Stimulated activated naive CD8-positive, alpha-beta T cell treated with anti-CD3 and anti-CD28 coated beads, Interleukin-15, Interleukin-2, amounts not matched to agents 100 ng/mL and 50 ng/mL, for 24 hours (primary cell): ENCODE results near the gene ATP9A.

Experiments used
- H3K27ac Mint-ChIP-seq: one replicate; pipeline ENCODE4 v1.8.0; 2021; ENCODE audit warnings: mild to moderate bottlenecking, mixed read lengths
- H3K27me3 Mint-ChIP-seq: one replicate; pipeline ENCODE4 v1.8.0; 2021; ENCODE audit warnings: mixed read lengths
- H3K36me3 Mint-ChIP-seq: one replicate; pipeline ENCODE4 v1.8.0; 2021; ENCODE audit warnings: low read depth, mixed read lengths
- H3K4me1 Mint-ChIP-seq: one replicate; pipeline ENCODE4 v1.8.0; 2021; ENCODE audit warnings: low read depth, mixed read lengths
- H3K4me3 Mint-ChIP-seq: one replicate; pipeline ENCODE4 v1.8.0; 2021; ENCODE audit warnings: mild to moderate bottlenecking, mixed read lengths
- H3K9me3 Mint-ChIP-seq: one replicate; pipeline ENCODE4 v1.8.0; 2021; ENCODE audit warnings: mixed read lengths

The ATP9A gene

GRCh38 chr20:51620432-51620831 is 147.8 kb downstream of the ATP9A start:
- no peaks in the 10 kb centered on the region for H3K9me3 Mint-ChIP-seq
- H3K4me1 Mint-ChIP-seq = peaks cover 6% of the 10 kb centered on the region
- peaks cover 9% of the 10 kb centered on the region for H3K27me3 Mint-ChIP-seq
- H3K27ac Mint-ChIP-seq = no peak overlapping the region
- H3K4me3 Mint-ChIP-seq = no peak overlapping the region
- no peaks in the 10 kb centered on the region for H3K36me3 Mint-ChIP-seq

GRCh38 chr20:51616060-51616459 is 152.1 kb downstream of the ATP9A start:
- peaks cover 3% of the 10 kb centered on the region for H3K27me3 Mint-ChIP-seq
- H3K9me3 Mint-ChIP-seq = no peaks in the 10 kb centered on the region
- H3K27ac Mint-ChIP-seq = no peak overlapping the region
- peaks cover 6% of the 10 kb centered on the region for H3K4me1 Mint-ChIP-seq
- no peaks in the 10 kb centered on the region for H3K36me3 Mint-ChIP-seq
- H3K4me3 Mint-ChIP-seq = no peak overlapping the region

- Mint-ChIP-seq H3K9me3 (no peaks in the 10 kb centered on the region), H3K4me1 (peaks cover 4% of the 10 kb centered on the region), H3K4me3 (no peak overlapping the region), H3K27ac (no peak overlapping the region), H3K36me3 (no peaks in the 10 kb centered on the region), H3K27me3 (no peaks in the 10 kb centered on the region)
Measured at GRCh38 chr20:51614687-51615086, 153.5 kb downstream of the ATP9A start.

GRCh38 chr20:51613580-51613979 is 154.6 kb downstream of the ATP9A start:
- Mint-ChIP-seq H3K4me3 (no peak overlapping the region), H3K36me3 (no peaks in the 10 kb centered on the region), H3K27me3 (peaks cover 3% of the 10 kb centered on the region), H3K9me3 (no peaks in the 10 kb centered on the region), H3K4me1 (peaks cover 14% of the 10 kb centered on the region), H3K27ac (no peak overlapping the region)

GRCh38 chr20:51612896-51613295 is 155.3 kb downstream of the ATP9A start:
- peaks cover 5% of the 10 kb centered on the region for H3K27me3 Mint-ChIP-seq
- H3K4me1 Mint-ChIP-seq = peaks cover 21% of the 10 kb centered on the region
- no peaks in the 10 kb centered on the region for H3K9me3 Mint-ChIP-seq
- no peak overlapping the region for H3K4me3 Mint-ChIP-seq
- no peak overlapping the region for H3K27ac Mint-ChIP-seq
- H3K36me3 Mint-ChIP-seq = no peaks in the 10 kb centered on the region

- Mint-ChIP-seq H3K4me1 (peaks cover 21% of the 10 kb centered on the region), H3K9me3 (no peaks in the 10 kb centered on the region), H3K27me3 (peaks cover 5% of the 10 kb centered on the region), H3K27ac (no peak overlapping the region), H3K36me3 (no peaks in the 10 kb centered on the region), H3K4me3 (no peak overlapping the region)
Measured at GRCh38 chr20:51611625-51611890, 156.6 kb downstream of the ATP9A start.

- no peak overlapping the region for H3K4me3 Mint-ChIP-seq
- no peak overlapping the region for H3K27ac Mint-ChIP-seq
- peaks cover 5% of the 10 kb centered on the region for H3K27me3 Mint-ChIP-seq
- H3K4me1 Mint-ChIP-seq = peaks cover 21% of the 10 kb centered on the region
- H3K36me3 Mint-ChIP-seq = no peaks in the 10 kb centered on the region
- no peaks in the 10 kb centered on the region for H3K9me3 Mint-ChIP-seq
Measured at GRCh38 chr20:51610761-51611624, 157.2 kb downstream of the ATP9A start.

- Mint-ChIP-seq H3K4me3 (no peak overlapping the region), H3K36me3 (no peaks in the 10 kb centered on the region), H3K27me3 (peaks cover 5% of the 10 kb centered on the region), H3K4me1 (peaks cover 21% of the 10 kb centered on the region), H3K9me3 (no peaks in the 10 kb centered on the region), H3K27ac (no peak overlapping the region)
Measured at GRCh38 chr20:51610111-51610510, 158.1 kb downstream of the ATP9A start.

GRCh38 chr20:51609251-51609650 is 158.9 kb downstream of the ATP9A start:
- Mint-ChIP-seq H3K27ac (no peak overlapping the region), H3K27me3 (peaks cover 5% of the 10 kb centered on the region), H3K9me3 (no peaks in the 10 kb centered on the region), H3K4me3 (no peak overlapping the region), H3K4me1 (peaks cover 21% of the 10 kb centered on the region), H3K36me3 (no peaks in the 10 kb centered on the region)

GRCh38 chr20:51608061-51608460 is 160.1 kb downstream of the ATP9A start:
- Mint-ChIP-seq H3K27me3 (peaks cover 5% of the 10 kb centered on the region), H3K27ac (peak overlapping the region; percentile 65), H3K4me1 (peaks cover 21% of the 10 kb centered on the region), H3K9me3 (no peaks in the 10 kb centered on the region), H3K4me3 (peak overlapping the region; percentile 51), H3K36me3 (no peaks in the 10 kb centered on the region)

- Mint-ChIP-seq H3K9me3 (no peaks in the 10 kb centered on the region), H3K4me1 (peaks cover 21% of the 10 kb centered on the region), H3K36me3 (no peaks in the 10 kb centered on the region), H3K27ac (no peak overlapping the region), H3K4me3 (no peak overlapping the region), H3K27me3 (peaks cover 5% of the 10 kb centered on the region)
Measured at GRCh38 chr20:51607170-51607569, 161.0 kb downstream of the ATP9A start.

GRCh38 chr20:51604851-51605250 is 163.3 kb downstream of the ATP9A start:
- Mint-ChIP-seq H3K4me3 (no peak overlapping the region), H3K27me3 (peaks cover 5% of the 10 kb centered on the region), H3K27ac (no peak overlapping the region), H3K4me1 (peaks cover 30% of the 10 kb centered on the region), H3K36me3 (no peaks in the 10 kb centered on the region), H3K9me3 (no peaks in the 10 kb centered on the region)

GRCh38 chr20:51602131-51602530 is 166.1 kb downstream of the ATP9A start:
- H3K27ac Mint-ChIP-seq = no peak overlapping the region
- H3K9me3 Mint-ChIP-seq = no peaks in the 10 kb centered on the region
- no peaks in the 10 kb centered on the region for H3K36me3 Mint-ChIP-seq
- H3K4me1 Mint-ChIP-seq = peaks cover 38% of the 10 kb centered on the region
- H3K4me3 Mint-ChIP-seq = no peak overlapping the region
- peaks cover 8% of the 10 kb centered on the region for H3K27me3 Mint-ChIP-seq

- peaks cover 50% of the 10 kb centered on the region for H3K4me1 Mint-ChIP-seq
- H3K9me3 Mint-ChIP-seq = no peaks in the 10 kb centered on the region
Measured at GRCh38 chr20:51600950-51601349, 167.2 kb downstream of the ATP9A start.

GRCh38 chr20:51600016-51600420 is 168.2 kb downstream of the ATP9A start:
- Mint-ChIP-seq H3K36me3 (no peaks in the 10 kb centered on the region), H3K27me3 (peaks cover 8% of the 10 kb centered on the region), H3K4me1 (peaks cover 60% of the 10 kb centered on the region)

More at GRCh38 chr20:51600950-51601349, 167.2 kb downstream of the ATP9A start:
- H3K36me3 Mint-ChIP-seq = no peaks in the 10 kb centered on the region
- peak overlapping the region; percentile 86 for H3K27ac Mint-ChIP-seq
- peaks cover 8% of the 10 kb centered on the region for H3K27me3 Mint-ChIP-seq
- no peak overlapping the region for H3K4me3 Mint-ChIP-seq

GRCh38 chr20:51598556-51598955 is 169.6 kb downstream of the ATP9A start:
- H3K4me3 Mint-ChIP-seq = no peak overlapping the region
- H3K4me1 Mint-ChIP-seq = peaks cover 74% of the 10 kb centered on the region
- no peaks in the 10 kb centered on the region for H3K36me3 Mint-ChIP-seq
- peaks cover 8% of the 10 kb centered on the region for H3K27me3 Mint-ChIP-seq
- no peaks in the 10 kb centered on the region for H3K9me3 Mint-ChIP-seq
- no peak overlapping the region for H3K27ac Mint-ChIP-seq

More at GRCh38 chr20:51600016-51600420, 168.2 kb downstream of the ATP9A start:
- no peaks in the 10 kb centered on the region for H3K9me3 Mint-ChIP-seq
- H3K4me3 Mint-ChIP-seq = peak overlapping the region; percentile 11
- peak overlapping the region; percentile 86 for H3K27ac Mint-ChIP-seq
